ENCODE results near the gene FOXK1. TPM values are rescaled to one million over a fixed set of nuclear protein-coding genes. Genes with fewer than 3 reads are reported as not detected.

Gene FOXK1
- total RNA-seq, 2 donors from 2014 or later, result 36.9 to 43.4 TPM

DNA sequence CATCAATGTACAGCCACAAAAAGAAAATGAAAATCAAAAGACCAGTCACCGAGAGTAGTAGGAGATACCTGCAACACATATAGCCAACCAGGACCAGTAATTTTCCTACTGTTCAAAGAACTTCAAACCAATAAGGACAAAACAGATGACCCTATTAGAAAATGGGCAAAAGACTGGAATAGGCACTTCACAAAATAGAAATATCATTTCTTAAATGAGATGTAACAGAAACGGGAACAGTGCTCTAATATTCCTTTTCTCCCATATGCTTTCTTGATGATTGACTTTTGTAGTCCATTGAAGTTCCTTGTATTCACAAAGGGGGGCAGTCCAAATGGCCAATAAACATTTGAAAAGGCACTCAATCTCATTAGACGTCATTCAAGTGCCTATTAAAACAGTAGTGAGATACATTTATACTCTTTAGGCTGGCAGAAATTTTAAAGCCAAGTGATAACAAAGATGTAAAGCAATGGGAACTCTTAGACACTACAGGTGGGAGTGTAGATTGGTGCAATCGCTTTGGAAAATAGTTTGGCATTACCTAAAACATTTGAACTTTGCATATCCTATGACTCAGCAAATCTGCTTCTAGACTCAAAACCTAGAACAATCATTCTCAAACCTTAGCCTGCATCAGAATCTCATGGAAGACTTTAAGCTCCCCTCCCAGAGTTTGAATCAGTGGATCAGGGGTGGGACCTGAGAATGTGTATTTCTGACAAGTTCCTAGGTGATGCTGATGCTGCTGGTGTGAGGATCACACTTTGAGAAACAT is 24.3 kb upstream of the FOXK1 start:
- H3K4me1 ChIP-seq (ENCODE audit: control insufficient read depth, insufficient read depth, low read length), result no peaks in the 10 kb centered on the region
- H3K9me3 Mint-ChIP-seq, result peaks cover 34% of the 10 kb centered on the region
- DNase-seq, result no peak
- H3K4me3 ChIP-seq (ENCODE audit: low read length), result no peak overlapping the region
- H3K4me3 Mint-ChIP-seq, result no peak overlapping the region
- H3K9ac ChIP-seq (ENCODE audit: extremely low read depth, low read length, poor library complexity, severe bottlenecking), result no peak overlapping the region
- TF ChIP-seq, protein P1, sequence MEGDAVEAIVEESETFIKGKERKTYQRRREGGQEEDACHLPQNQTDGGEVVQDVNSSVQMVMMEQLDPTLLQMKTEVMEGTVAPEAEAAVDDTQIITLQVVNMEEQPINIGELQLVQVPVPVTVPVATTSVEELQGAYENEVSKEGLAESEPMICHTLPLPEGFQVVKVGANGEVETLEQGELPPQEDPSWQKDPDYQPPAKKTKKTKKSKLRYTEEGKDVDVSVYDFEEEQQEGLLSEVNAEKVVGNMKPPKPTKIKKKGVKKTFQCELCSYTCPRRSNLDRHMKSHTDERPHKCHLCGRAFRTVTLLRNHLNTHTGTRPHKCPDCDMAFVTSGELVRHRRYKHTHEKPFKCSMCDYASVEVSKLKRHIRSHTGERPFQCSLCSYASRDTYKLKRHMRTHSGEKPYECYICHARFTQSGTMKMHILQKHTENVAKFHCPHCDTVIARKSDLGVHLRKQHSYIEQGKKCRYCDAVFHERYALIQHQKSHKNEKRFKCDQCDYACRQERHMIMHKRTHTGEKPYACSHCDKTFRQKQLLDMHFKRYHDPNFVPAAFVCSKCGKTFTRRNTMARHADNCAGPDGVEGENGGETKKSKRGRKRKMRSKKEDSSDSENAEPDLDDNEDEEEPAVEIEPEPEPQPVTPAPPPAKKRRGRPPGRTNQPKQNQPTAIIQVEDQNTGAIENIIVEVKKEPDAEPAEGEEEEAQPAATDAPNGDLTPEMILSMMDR (conservative IDR thresholded peaks at IDR 0.05), result no peak
- H3K4me1 Mint-ChIP-seq, result no peaks in the 10 kb centered on the region
- no peaks in the 10 kb centered on the region for H3K27me3 ChIP-seq (ENCODE audit: control insufficient read depth, insufficient read depth, low read length, poor library complexity, severe bottlenecking)
- no peaks in the 10 kb centered on the region for H3K36me3 Mint-ChIP-seq (ENCODE audit: low read depth)
- no peaks in the 10 kb centered on the region for H3K36me3 ChIP-seq (ENCODE audit: control insufficient read depth, insufficient read depth, low read length)
- H3K27me3 Mint-ChIP-seq (ENCODE audit: insufficient read depth), result peaks cover 26% of the 10 kb centered on the region
- H3K9me3 ChIP-seq (ENCODE audit: control insufficient read depth, low read length), result peaks cover 19% of the 10 kb centered on the region
- no peak overlapping the region for H3K27ac Mint-ChIP-seq
- no peak overlapping the region for H3K27ac ChIP-seq (ENCODE audit: low read depth, low read length)
- WGBS, 2 experiments (ENCODE audit: insufficient coverage in 1 of 2, insufficient read length in 1 of 2), result 79 to 82% methylated on average over 2 to 4 of the region's 4 CpGs

DNA sequence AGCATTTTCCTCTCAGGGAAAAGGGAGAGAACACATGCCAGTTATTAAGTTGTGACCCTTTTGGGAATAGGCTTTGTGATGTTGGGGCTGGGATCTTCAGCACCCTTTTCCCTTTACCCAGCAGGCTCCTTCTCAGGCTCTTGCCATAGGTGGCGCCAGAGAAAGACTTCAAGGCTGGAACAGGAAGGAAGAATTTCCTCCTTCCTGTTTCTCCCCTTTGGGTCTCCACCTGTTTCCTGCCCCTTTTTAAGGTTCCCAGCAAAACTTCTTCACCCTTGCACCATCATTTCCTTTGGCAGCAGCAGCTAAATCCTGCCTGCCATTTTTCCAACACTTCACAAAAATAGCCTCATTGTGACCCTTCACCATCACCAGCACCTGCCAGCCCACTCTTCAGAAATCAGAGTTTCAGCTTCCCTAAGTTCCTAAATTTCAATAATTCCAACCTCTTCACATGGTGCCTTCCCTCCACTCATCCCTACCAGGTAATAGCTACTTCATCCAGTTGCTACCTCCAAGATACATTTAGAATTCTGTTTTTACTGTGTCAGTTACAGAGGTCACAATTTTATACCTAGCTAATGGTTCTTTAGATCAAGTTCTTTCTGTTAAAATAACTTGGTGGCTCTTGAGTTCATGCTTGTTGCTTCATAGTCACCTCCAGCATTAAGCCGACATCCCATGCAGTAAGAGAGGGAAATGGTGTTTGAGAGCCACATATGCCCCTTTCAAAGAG is 22.4 kb upstream of the FOXK1 start:
- Histone ChIP-seq H3K27me3 (ENCODE audit: control insufficient read depth, insufficient read depth, low read length, poor library complexity, severe bottlenecking) (no peaks in the 10 kb centered on the region), H3K4me1 (ENCODE audit: control insufficient read depth, insufficient read depth, low read length) (no peaks in the 10 kb centered on the region), H3K9me3 (ENCODE audit: control insufficient read depth, low read length) (peaks cover 19% of the 10 kb centered on the region), H3K4me3 (ENCODE audit: low read length) (no peak overlapping the region), H3K27ac (ENCODE audit: low read depth, low read length) (no peak overlapping the region), H3K9ac (ENCODE audit: extremely low read depth, low read length, poor library complexity, severe bottlenecking) (no peak overlapping the region), H3K36me3 (ENCODE audit: control insufficient read depth, insufficient read depth, low read length) (no peaks in the 10 kb centered on the region)
- no peaks in the 10 kb centered on the region for H3K36me3 Mint-ChIP-seq (ENCODE audit: low read depth)
- TF ChIP-seq, protein P1 (conservative IDR thresholded peaks at IDR 0.05), result peak; percentile 54
- H3K9me3 Mint-ChIP-seq, result peaks cover 34% of the 10 kb centered on the region
- 87 to 100% methylated on average over 2 of the region's 2 CpGs for WGBS, 2 experiments (ENCODE audit: insufficient coverage in 1 of 2, insufficient read length in 1 of 2)
- H3K27ac Mint-ChIP-seq, result no peak overlapping the region
- H3K4me1 Mint-ChIP-seq, result no peaks in the 10 kb centered on the region
- H3K4me3 Mint-ChIP-seq, result no peak overlapping the region
- H3K27me3 Mint-ChIP-seq (ENCODE audit: insufficient read depth), result peaks cover 31% of the 10 kb centered on the region
- peak; percentile 74 for DNase-seq

- Mint-ChIP-seq H3K27ac (no peak overlapping the region), H3K4me1 (no peaks in the 10 kb centered on the region), H3K4me3 (no peak overlapping the region), H3K9me3 (peaks cover 29% of the 10 kb centered on the region), H3K27me3 (ENCODE audit: insufficient read depth) (peaks cover 26% of the 10 kb centered on the region), H3K36me3 (ENCODE audit: low read depth) (no peaks in the 10 kb centered on the region)
- Histone ChIP-seq H3K9me3 (ENCODE audit: control insufficient read depth, low read length) (peaks cover 19% of the 10 kb centered on the region), H3K27ac (ENCODE audit: low read depth, low read length) (no peak overlapping the region), H3K36me3 (ENCODE audit: control insufficient read depth, insufficient read depth, low read length) (no peaks in the 10 kb centered on the region), H3K27me3 (ENCODE audit: control insufficient read depth, insufficient read depth, low read length, poor library complexity, severe bottlenecking) (no peaks in the 10 kb centered on the region), H3K4me1 (ENCODE audit: control insufficient read depth, insufficient read depth, low read length) (no peaks in the 10 kb centered on the region), H3K9ac (ENCODE audit: extremely low read depth, low read length, poor library complexity, severe bottlenecking) (no peak overlapping the region), H3K4me3 (ENCODE audit: low read length) (no peak overlapping the region)
- TF ChIP-seq, protein P1 (conservative IDR thresholded peaks at IDR 0.05), result no peak
- WGBS, 2 experiments (ENCODE audit: insufficient coverage in 1 of 2, insufficient read length in 1 of 2), result 84 to 88% methylated on average over 3 to 7 of the region's 8 CpGs
- DNase-seq, result no peak
These were observed 20.2 kb upstream of the FOXK1 start for GRCh38 chr7:4661871-4662270.

Data from endodermal cell (in vitro differentiated cells).